HepG2 (cell line): ENCODE measurements around the gene ZNF558. TPM values are rescaled to one million over a fixed set of nuclear protein-coding genes. Genes with fewer than 3 reads are reported as not detected.

Experiments used
- CTCF ChIP-seq: sonication (generic); formaldehyde crosslinking; IDR thresholded peaks from 2 replicates; pipeline ENCODE4 v1.5.0; 2020; ENCODE audit warnings: mild to moderate bottlenecking, missing genetic modification reagents, moderate library complexity
- FLYWCH1 ChIP-seq: sonication (generic); formaldehyde crosslinking; IDR thresholded peaks from 2 replicates; pipeline ENCODE4 v1.8.1; 2023; ENCODE audit warnings: mild to moderate bottlenecking, missing genetic modification reagents
- GLI4 ChIP-seq: sonication (generic); formaldehyde crosslinking; IDR thresholded peaks from 2 replicates; pipeline ENCODE4 v1.5.1; 2020; ENCODE audit warnings: missing genetic modification reagents, mild to moderate bottlenecking, moderate library complexity, borderline replicate concordance
- MTA1 ChIP-seq: sonication (generic); formaldehyde crosslinking; IDR thresholded peaks from 2 replicates; pipeline ENCODE4 v1.4.0; 2020; ENCODE audit warnings: missing genetic modification reagents, mild to moderate bottlenecking, borderline replicate concordance
- NFIC ChIP-seq: IDR thresholded peaks from 2 replicates; pipeline ENCODE4 v1.6.1; 2012; ENCODE audit warnings: mild to moderate bottlenecking, low read length, inconsistent platforms
- NR2F2 ChIP-seq: IDR thresholded peaks from 2 replicates; pipeline ENCODE4 v1.6.1; 2012; ENCODE audit warnings: low read depth, inconsistent platforms, borderline replicate concordance
- ZNF318 ChIP-seq: sonication (generic); formaldehyde crosslinking; IDR thresholded peaks from 2 replicates; pipeline ENCODE4 v1.4.0; 2020; ENCODE audit warnings: mild to moderate bottlenecking, missing genetic modification reagents
- ZNF614 ChIP-seq: IDR thresholded peaks from 2 replicates; pipeline ENCODE4 v1.6.1; 2018; ENCODE audit warnings: missing biosample characterization, missing genetic modification reagents, inconsistent platforms, borderline replicate concordance
- ZNF75D ChIP-seq: sonication (generic); formaldehyde crosslinking; IDR thresholded peaks from 2 replicates; pipeline ENCODE4 v1.8.1; 2023; ENCODE audit warnings: missing genetic modification reagents, mild to moderate bottlenecking, borderline replicate concordance
- polyA plus RNA-seq, 8 experiments: library from polyadenylated mRNA; depleted of rRNA in 3 of 8; stranded (reverse) in 7 of 8; unstranded in 1 of 8; fragments of >200 nt; fragmentation: Illumina TruSeq in 4 of 8; extraction: Trizol in 4 of 8; gene quantifications; 2 replicates each; pipeline versions ENCODE4 v1.2.1 to v1.2.3, GENCODE V29; 2011 to 2016; ENCODE audit warnings: low read depth in 4 of 8, missing spikeins in 1 of 8, mixed read lengths in 1 of 8; ENCODE audit not compliant: insufficient read depth in 1 of 8
- total RNA-seq, 5 experiments: library from RNA; depleted of rRNA; stranded (reverse); fragments of >200 nt; fragmentation: Illumina TruSeq; extraction: Trizol; gene quantifications; 2 replicates each; pipeline ENCODE4 v1.2.3, GENCODE V29; 2016; ENCODE audit warnings: low read depth in 1 of 5
- TF ChIP-seq, protein P1 (sequence below): sonication (generic); formaldehyde crosslinking; IDR thresholded peaks from 2 replicates; pipeline ENCODE4 v1.5.0; 2020; ENCODE audit warnings: missing genetic modification reagents

Gene ZNF558
- total and polyA plus RNA-seq, 2 of the 13 experiments (the other 11 are each of a cell fraction or from before 2014, with no cell fraction given), result 9.5 to 10.8 TPM

DNA sequence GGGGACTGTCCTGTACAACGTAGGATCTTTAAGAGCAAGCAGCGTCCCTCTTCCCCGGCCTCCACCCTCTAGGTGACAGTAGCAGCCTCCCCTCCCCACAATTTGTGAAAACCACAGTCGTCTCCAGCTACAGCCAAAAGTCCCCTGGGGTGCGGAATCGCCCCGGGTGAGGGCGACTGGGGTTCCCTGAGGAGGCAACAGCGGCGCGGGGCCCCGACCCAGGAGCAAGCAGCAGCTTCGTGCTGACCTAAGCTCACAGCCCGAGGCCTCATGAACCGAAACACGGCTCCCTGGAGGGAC, 322 bp downstream of the ZNF558 start (continued):
- TF ChIP-seq ZNF614 (CRISPR knock-in tag) (no peak), NR2F2 (no peak), ZNF318 (no peak), MTA1 (no peak), CTCF (CRISPR knock-in tag) (no peak), GLI4 (CRISPR knock-in tag) (no peak), NFIC (no peak), ZNF75D (no peak), FLYWCH1 (CRISPR knock-in tag) (no peak)
- TF ChIP-seq, protein P1, sequence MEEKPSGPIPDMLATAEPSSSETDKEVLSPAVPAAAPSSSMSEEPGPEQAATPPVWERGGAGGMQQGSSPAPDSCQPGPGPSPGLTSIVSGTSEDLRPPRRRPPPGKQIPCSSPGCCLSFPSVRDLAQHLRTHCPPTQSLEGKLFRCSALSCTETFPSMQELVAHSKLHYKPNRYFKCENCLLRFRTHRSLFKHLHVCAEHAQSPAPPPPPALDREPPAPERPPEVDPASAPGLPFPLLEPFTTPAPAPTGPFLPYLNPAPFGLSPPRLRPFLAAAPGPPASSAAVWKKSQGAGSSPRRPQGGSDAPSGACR (CRISPR knock-in tag), result no peak
- TF ChIP-seq, all 625 proteins: peak for 4
